Measurements from ENCODE around the gene MOGAT3.

DNA sequence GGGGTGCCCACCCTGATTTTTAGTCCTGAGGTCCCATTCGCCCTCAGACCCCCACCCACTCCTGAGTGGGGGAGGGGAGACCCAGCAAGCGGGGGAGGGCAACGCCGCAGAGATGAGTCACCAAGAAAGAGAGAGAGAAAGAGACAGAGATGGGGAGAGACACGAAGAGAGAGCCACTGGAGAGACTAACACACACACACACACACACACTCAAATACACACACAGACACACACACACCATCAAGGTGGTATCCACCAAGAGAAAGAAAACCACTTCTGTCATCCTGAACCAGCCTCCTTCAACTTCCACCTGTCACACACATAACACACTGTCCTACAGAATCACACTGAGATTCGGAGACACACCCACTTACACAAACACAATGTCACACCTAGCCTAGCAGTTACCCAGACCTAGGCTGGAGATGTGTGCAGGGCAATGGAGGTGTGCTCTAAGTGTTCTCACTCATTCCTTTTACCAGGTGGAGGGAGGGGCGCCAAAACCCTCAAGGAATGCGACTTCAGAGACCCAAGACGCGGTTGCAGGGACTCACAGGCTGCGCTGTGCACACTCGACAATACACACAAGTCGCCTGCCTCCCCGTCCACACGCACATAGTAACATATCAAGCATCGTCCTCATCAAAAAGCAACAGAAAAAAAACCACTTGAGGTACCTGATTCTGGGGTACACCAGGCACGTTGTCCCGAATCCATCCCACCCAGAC is 31.6 kb downstream of the MOGAT3 start:
- TF ChIP-seq, protein P1, sequence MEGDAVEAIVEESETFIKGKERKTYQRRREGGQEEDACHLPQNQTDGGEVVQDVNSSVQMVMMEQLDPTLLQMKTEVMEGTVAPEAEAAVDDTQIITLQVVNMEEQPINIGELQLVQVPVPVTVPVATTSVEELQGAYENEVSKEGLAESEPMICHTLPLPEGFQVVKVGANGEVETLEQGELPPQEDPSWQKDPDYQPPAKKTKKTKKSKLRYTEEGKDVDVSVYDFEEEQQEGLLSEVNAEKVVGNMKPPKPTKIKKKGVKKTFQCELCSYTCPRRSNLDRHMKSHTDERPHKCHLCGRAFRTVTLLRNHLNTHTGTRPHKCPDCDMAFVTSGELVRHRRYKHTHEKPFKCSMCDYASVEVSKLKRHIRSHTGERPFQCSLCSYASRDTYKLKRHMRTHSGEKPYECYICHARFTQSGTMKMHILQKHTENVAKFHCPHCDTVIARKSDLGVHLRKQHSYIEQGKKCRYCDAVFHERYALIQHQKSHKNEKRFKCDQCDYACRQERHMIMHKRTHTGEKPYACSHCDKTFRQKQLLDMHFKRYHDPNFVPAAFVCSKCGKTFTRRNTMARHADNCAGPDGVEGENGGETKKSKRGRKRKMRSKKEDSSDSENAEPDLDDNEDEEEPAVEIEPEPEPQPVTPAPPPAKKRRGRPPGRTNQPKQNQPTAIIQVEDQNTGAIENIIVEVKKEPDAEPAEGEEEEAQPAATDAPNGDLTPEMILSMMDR (IDR thresholded peaks at IDR 0.05): no peak
- TF ChIP-seq EP300 (IDR thresholded peaks at IDR 0.05) (no peak), POLR2AphosphoS5 (IDR thresholded peaks at IDR 0.05) (no peak), POLR2A (IDR thresholded peaks at IDR 0.05; ENCODE audit: low read depth) (no peak)
